ENCODE data around the gene P2RY11. TPM values are rescaled to one million over a fixed set of nuclear protein-coding genes. Genes with fewer than 3 reads are reported as not detected.

The P2RY11 gene
- total RNA-seq, 2 donors from 2014 or later = 4.5 to 11.6 TPM

GRCh38 chr19:10136936-10137335 is 25.4 kb downstream of the P2RY11 start:
- no peak for TF ChIP-seq CTCF (IDR thresholded peaks at IDR 0.05)
- Histone ChIP-seq H3K9me3 (no peaks in the 10 kb centered on the region), H3K36me3 (peaks cover 41% of the 10 kb centered on the region), H3K27ac (no peak overlapping the region), H3K27me3 (replicated peaks; ENCODE audit: insufficient read depth) (no peaks in the 10 kb centered on the region), H3K4me1 (ENCODE audit: control insufficient read depth in 1 of 2, low read depth in 2 of 2) (no peaks in the 10 kb centered on the region), H3K4me3 (no peak overlapping the region)
- no peak for ATAC-seq (ENCODE audit: insufficient number of reproducible peaks, low FRiP score, low read depth)
- DNase-seq (ENCODE audit: low spot score) = no peak

GRCh38 chr19:10137751-10138682 is 26.5 kb downstream of the P2RY11 start:
- H3K27ac ChIP-seq = no peak overlapping the region
- H3K36me3 ChIP-seq = peaks cover 47% of the 10 kb centered on the region
- no peak for ATAC-seq (ENCODE audit: insufficient number of reproducible peaks, low FRiP score, low read depth)
- no peaks in the 10 kb centered on the region for H3K4me1 ChIP-seq (ENCODE audit: control insufficient read depth in 1 of 2, low read depth in 2 of 2)
- no peak overlapping the region for H3K4me3 ChIP-seq
- H3K9me3 ChIP-seq = no peaks in the 10 kb centered on the region
- H3K27me3 ChIP-seq (replicated peaks; ENCODE audit: insufficient read depth) = no peaks in the 10 kb centered on the region
- no peak for TF ChIP-seq CTCF (IDR thresholded peaks at IDR 0.05)
- no peak for DNase-seq (ENCODE audit: low spot score)

GRCh38 chr19:10138879-10139795 is 27.6 kb downstream of the P2RY11 start:
- Histone ChIP-seq H3K36me3 (peaks cover 56% of the 10 kb centered on the region), H3K9me3 (no peaks in the 10 kb centered on the region), H3K4me1 (ENCODE audit: control insufficient read depth in 1 of 2, low read depth in 2 of 2) (no peaks in the 10 kb centered on the region), H3K27ac (no peak overlapping the region), H3K27me3 (replicated peaks; ENCODE audit: insufficient read depth) (no peaks in the 10 kb centered on the region), H3K4me3 (no peak overlapping the region)
- ATAC-seq (ENCODE audit: insufficient number of reproducible peaks, low FRiP score, low read depth) = no peak
- TF ChIP-seq CTCF (IDR thresholded peaks at IDR 0.05) = no peak
- DNase-seq (ENCODE audit: low spot score) = no peak

- no peak overlapping the region for H3K27ac ChIP-seq
- no peak for DNase-seq (ENCODE audit: low spot score)
- peaks cover 63% of the 10 kb centered on the region for H3K36me3 ChIP-seq
- TF ChIP-seq CTCF (IDR thresholded peaks at IDR 0.05) = no peak
- H3K4me3 ChIP-seq = no peak overlapping the region
- H3K4me1 ChIP-seq (ENCODE audit: control insufficient read depth in 1 of 2, low read depth in 2 of 2) = no peaks in the 10 kb centered on the region
- ATAC-seq (ENCODE audit: insufficient number of reproducible peaks, low FRiP score, low read depth) = no peak
- no peaks in the 10 kb centered on the region for H3K27me3 ChIP-seq (replicated peaks; ENCODE audit: insufficient read depth)
- no peaks in the 10 kb centered on the region for H3K9me3 ChIP-seq
Observed at GRCh38 chr19:10139952-10140351, 28.5 kb downstream of the P2RY11 start.

- Histone ChIP-seq H3K36me3 (peaks cover 75% of the 10 kb centered on the region), H3K27ac (no peak overlapping the region), H3K4me3 (no peak overlapping the region), H3K4me1 (ENCODE audit: control insufficient read depth in 1 of 2, low read depth in 2 of 2) (no peaks in the 10 kb centered on the region), H3K9me3 (no peaks in the 10 kb centered on the region), H3K27me3 (replicated peaks; ENCODE audit: insufficient read depth) (no peaks in the 10 kb centered on the region)
- no peak for TF ChIP-seq CTCF (IDR thresholded peaks at IDR 0.05)
- DNase-seq (ENCODE audit: low spot score) (no peak), ATAC-seq (ENCODE audit: insufficient number of reproducible peaks, low FRiP score, low read depth) (no peak)
Observed at GRCh38 chr19:10141479-10141878, 30.0 kb downstream of the P2RY11 start.

All from thoracic aorta (tissue), 2 donors.